Ishikawa (cell line): ENCODE measurements around the gene LRRC72.

ENCODE experiments used
- TF ChIP-seq, protein P1 (sequence below): IDR thresholded peaks from 2 replicates; pipeline ENCODE4 v1.6.1; 2012
- TF ChIP-seq, protein P2 (sequence below): IDR thresholded peaks from 2 replicates; pipeline ENCODE4 v1.6.1; 2012

DNA sequence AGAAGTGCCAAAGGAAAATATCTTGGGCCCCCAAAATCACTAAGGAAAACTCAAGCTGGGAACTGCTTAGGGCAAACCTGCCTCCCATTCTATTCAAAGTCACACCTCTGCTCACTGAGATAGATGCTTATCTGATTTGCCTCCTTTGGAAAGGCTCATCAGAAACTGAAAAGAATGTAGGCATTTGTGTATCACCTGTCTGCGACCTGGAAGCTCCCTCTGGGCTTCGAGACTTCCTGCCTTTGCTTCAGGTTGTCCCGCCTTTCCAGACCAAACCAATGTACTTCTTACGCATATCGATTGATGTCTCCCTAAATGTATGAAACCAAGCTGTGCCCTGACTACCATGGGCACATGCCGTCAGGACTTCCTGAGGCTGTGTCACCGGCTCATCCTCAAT is 14.5 kb upstream of the LRRC72 start:
- TF ChIP-seq, protein P1, sequence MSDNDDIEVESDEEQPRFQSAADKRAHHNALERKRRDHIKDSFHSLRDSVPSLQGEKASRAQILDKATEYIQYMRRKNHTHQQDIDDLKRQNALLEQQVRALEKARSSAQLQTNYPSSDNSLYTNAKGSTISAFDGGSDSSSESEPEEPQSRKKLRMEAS = no peak
- TF ChIP-seq, protein P2, sequence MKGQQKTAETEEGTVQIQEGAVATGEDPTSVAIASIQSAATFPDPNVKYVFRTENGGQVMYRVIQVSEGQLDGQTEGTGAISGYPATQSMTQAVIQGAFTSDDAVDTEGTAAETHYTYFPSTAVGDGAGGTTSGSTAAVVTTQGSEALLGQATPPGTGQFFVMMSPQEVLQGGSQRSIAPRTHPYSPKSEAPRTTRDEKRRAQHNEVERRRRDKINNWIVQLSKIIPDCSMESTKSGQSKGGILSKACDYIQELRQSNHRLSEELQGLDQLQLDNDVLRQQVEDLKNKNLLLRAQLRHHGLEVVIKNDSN = no peak
